22Rv1 (cell line): ENCODE measurements around the gene ZNF266.

ENCODE experiments used
- H3K27ac ChIP-seq: fragments of 450-650 bp; 2 replicates; pipeline ENCODE4 v1.5.1; 2017
- CTCF ChIP-seq: fragments of 450-650 bp; IDR thresholded peaks from 2 replicates; pipeline ENCODE4 v1.5.1; 2017; ENCODE audit warnings: mild to moderate bottlenecking
- ZFX ChIP-seq: fragments of 450-650 bp; IDR thresholded peaks from 2 replicates; pipeline ENCODE4 v1.6.1; 2017; ENCODE audit warnings: antibody characterized with exemption, borderline replicate concordance

ZNF266 gene

GRCh38 chr19:9435279-9436268, at the start of gene ZNF266:
TSS of gene ZNF266 (minus strand) at chr19:9435573. CDS start at chr19:9420089, 15,484 bp downstream.
- TF ChIP-seq ZFX (no peak), CTCF (peak; percentile 59)

GRCh38 chr19:9485140-9485539, 49.8 kb upstream of the ZNF266 start:
- TF ChIP-seq ZFX (no peak), CTCF (no peak)

More at GRCh38 chr19:9435279-9436268, at the start of gene ZNF266:
- H3K27ac ChIP-seq: peak within 1 kb of the TSS; percentile 65

GRCh38 chr19:9474975-9475374, 39.6 kb upstream of the ZNF266 start:
- no peak for TF ChIP-seq CTCF
- TF ChIP-seq ZFX: no peak
- H3K27ac ChIP-seq: no peak overlapping the region

More at GRCh38 chr19:9485140-9485539, 49.8 kb upstream of the ZNF266 start:
- H3K27ac ChIP-seq: no peak overlapping the region

GRCh38 chr19:9467161-9467560, 31.8 kb upstream of the ZNF266 start:
- H3K27ac ChIP-seq: no peak overlapping the region
- TF ChIP-seq ZFX (no peak), CTCF (no peak)

GRCh38 chr19:9461938-9462337, 26.6 kb upstream of the ZNF266 start:
- no peak overlapping the region for H3K27ac ChIP-seq
- TF ChIP-seq CTCF: no peak
- TF ChIP-seq ZFX: no peak

- H3K27ac ChIP-seq: no peak overlapping the region
- TF ChIP-seq CTCF (no peak), ZFX (no peak)
Observed at GRCh38 chr19:9456018-9456689, 20.8 kb upstream of the ZNF266 start.
